Stimulated activated CD4-positive, alpha-beta T cell treated with anti-CD3 and anti-CD28 coated beads, Interleukin-4, amount 100 ng/mL, for 1 hour (primary cell): ENCODE results near the gene CDH13.

Experiments used
- DNase-seq: peaks from one replicate; pipeline ENCODE4 v3.0.0-alpha.2; 2020

Gene CDH13

DNA sequence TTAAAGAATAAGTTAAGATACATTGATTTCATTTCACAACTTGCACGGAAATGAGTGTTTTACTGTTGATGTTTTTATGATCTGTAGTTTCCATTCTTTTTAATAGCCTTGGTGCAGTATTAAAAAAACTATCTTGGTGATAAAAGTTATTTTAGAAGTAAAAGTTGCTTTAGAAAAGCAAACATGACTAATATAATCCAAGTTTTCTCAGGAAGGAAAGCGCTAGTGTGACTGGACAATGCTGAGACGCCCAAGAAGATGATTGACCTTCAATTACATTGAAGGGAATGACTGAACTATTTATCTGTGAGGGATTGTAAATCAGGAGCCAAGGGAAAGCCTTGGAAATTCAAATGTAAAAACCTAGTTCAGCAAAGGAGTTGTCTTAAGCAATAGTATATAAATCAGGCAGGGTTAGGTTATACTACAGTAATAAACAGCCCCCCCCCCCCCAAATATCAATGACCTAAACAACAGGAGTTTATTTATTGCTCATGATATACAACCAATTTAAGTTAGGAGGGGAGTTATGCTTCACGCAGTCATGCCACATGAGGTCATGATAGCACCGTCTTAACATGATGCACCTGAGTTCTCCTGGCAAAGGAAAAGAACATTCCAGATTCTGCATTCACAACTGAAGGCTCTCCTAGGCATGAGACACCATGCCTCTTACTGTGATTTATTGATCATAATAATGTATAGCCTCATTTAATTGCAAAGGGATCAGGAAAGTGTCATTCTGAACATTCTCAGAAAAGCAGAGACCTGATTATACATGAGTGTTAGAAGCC is 443.8 kb downstream of the CDH13 start:
- no peak for DNase-seq

DNA sequence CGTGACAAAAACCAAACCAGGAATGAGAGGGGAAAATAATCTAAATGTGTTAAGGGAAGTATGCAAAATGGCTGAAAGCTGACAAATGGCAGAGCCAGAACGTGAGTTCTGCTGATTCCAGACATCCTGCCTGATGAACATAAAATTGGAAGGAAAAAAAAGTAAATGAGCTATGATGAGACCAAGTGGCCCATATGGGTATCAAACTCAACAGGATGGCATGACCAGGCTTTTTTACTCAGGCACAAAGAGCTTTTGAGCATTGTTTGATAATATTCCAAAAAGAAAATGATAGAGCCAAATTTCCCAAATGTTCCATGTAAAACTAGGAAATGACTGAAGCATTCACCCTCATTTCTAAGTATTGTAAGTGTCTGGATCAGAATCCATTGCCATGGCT is 449.2 kb downstream of the CDH13 start:
- DNase-seq = no peak

DNA sequence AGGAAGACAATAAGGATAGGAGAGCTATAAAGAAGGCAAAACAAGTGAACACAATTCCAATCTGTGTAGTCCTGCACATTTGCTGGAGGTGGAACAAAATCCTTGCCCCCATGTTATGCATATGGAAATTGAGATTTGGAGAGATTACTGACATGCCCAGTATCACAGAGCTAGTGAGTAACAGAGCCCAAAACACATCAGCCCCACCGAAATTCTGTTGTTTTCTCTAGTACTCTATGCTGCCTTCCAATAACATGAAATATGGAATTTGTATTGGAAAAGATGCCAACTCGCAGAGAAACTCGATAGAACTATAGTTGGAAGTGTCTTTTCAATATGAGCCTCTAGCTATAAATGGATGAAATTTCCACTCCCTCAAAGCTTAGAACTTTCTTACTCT is 456.6 kb downstream of the CDH13 start:
- no peak for DNase-seq

DNA sequence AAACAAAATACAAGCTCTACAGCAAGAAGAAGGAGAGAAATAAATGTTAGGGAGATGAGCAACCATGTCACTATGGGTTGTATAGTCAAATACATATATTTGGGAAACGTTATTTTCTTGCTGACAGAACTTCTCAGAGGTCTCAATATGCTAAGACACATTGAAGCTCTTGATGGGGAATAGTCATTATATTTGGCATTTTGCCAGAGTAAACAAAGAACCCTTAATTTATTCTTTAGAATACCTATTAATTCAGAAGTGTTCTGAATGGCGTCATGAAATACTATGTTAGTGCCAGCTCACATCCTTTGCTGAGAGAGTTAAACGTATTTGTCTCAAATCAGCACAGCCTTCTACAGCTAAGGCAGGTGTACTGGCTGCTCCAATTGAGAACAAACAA is 458.9 kb downstream of the CDH13 start:
- no peak for DNase-seq

DNA sequence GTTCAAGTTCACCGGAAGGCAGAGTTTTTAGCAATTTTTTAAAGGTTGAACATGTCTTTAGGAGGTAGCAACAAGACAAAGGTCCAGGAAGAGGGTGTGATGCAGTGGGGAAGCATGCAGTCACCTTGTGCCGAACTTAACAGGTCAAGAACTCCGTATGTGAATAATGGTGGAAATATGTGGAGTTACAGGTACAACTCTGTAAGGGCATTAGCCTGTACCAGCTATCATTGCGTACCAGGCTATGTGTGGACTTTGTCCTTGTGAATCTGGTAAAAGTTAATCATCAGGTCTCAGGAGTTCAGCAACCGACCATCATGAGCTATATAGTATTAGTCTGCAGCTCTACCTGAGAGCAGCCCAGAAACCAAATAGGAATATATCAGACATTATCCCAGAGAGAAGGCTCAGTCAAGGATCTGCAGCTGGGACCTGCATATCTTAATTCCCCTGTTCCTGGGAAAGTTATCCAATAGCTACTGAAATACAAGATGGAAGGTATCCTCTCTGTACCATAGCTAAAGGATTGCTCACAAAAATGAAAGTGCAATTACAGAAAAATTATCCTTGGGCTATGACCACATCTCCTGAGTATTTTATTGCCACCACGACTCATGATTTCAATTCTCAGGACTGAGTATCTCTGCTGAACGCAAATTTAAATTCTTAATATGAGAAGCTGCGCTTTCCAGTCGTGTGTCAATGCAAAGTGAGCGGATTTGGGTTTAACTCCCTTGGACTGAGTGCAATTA is 469.3 kb downstream of the CDH13 start:
- DNase-seq = no peak

DNA sequence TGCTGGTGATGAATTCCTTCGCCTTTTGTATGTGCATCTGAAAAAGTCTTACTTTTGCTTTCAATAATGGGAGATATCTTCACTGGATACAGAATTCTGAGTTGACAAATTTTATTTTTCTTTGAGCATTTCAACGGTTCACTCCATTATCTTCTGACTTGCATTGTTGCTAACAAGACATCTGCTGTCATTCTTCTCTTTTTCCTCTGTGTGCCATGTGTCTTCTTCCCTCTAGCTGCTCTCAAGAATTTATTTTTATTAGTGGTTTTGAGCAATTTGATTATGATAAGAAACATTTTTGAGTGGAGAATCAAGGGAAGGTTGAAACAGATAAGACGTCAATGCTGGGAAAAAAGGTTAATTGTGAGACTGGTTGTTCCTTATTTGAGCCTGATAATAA is 471.8 kb downstream of the CDH13 start:
- DNase-seq = no peak

DNA sequence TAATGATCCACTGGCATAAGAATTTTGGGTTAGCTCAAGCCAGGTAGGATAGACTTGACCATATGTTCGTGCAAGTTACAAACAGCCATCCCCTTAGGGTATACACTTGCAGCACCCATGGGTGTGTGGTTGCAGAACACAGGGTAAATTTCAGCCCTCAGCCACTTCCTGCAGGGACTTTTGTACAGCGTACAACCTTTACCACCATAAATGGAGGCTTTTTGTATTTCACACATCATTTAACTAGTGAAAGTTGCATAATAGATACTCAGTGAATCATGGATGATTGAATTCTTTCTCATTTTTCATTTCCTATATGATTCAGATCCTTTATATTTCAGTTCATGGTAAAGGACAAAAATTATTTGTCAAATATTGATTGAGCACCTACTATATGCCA is 473.9 kb downstream of the CDH13 start:
- no peak for DNase-seq

DNA sequence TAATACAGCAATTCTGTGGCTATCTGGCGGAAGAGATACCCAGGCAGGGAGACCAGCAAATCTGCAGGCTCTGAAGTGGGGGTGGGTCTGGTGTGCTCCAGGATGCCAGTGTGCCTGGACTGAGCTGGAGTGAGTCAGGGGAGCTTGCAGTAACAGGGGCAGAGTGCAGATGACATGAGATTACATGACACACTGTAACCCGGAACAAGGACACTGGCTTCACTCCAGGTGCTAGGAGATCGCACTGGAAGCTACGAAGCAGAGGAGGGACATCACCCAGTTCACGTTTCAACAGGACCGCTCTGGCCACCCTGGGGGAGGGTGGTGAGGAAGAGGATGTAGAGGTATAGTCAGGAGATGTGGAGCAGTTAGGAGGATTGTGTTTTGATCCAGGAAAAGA is 475.6 kb downstream of the CDH13 start:
- no peak for DNase-seq

DNA sequence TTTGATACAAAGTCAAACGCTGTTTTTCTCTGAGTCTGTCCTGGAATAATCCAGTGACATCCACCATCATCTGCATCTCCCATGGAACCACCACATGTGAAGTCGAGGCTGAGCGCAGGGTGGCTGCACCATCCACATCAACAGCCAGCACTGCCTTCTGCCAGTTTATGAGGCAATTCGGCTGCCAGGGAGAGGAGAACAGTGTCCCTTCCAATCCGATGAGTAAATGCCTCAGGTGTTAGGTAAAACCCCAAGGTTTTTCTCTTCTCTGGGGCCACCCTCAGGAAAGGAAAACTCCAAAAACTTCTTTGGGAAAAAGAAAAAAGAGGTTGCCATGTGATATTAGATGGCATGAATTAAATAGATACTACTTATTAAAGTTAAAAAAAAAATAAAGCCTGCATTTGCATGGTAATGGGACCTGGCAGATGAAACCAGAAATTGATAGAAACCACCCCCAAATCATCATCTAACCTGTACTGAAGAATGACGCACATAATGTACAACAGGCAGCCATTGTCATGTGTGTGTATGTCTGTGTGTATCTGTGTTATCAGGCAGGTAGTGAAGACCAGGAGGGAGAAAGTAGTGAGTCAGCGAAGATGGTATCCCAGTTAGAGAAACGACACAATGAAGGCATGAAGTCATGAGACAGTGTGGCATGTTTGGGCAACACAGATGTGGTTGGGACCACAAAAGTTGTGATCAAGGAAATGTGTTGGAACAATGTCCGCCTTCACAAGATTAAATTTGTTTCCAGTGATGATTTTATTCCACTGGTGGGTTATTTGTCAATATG is 478.7 kb downstream of the CDH13 start:
- DNase-seq = no peak

DNA sequence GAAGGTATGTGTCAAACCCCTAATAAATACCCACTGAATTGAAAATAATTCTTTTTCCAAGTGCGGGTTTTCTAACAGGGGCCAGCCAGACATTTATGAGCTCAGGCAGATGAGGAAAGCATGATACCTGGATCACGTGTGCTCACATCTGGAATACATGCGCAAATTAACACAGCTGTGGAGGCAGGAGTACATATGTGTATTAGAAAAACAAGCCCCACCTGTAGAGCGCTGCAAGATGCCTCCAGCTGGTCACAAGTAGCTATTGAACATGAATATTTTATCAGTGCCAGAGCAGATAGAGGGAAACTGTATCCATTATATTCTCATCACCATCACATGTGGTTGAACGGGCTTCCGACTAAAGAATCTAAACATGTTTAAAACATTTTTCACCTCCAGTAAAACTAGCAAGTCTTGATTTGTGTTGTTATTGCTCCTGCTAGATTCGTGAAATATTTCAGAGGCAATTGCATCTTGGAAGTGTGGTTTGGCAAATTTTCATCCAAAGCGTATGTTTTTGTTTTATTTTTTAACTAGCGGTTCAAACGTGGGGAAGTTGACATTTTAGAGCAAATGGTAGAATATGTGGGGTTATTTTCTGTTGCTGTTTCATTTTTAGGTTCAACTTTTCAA is 482.8 kb downstream of the CDH13 start:
- no peak for DNase-seq

DNA sequence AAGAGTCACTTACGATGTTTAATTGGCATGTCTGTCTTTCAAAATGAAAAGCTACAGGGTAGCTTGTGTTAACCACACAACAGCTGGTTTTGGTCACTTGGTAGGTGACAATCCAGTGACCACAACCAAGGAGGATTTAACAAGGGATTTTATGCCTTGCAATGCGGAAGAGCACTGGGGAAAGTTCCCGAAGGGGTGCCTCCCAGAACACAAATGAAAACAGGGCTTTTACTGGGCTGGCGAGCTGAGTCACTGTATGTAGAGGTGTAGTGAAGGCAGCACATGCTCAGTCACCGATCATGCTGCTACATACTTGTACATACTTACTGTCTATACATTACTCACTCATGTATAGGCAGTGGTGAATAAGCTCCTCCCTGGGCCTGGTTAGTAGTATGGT is 483.5 kb downstream of the CDH13 start:
- no peak for DNase-seq

DNA sequence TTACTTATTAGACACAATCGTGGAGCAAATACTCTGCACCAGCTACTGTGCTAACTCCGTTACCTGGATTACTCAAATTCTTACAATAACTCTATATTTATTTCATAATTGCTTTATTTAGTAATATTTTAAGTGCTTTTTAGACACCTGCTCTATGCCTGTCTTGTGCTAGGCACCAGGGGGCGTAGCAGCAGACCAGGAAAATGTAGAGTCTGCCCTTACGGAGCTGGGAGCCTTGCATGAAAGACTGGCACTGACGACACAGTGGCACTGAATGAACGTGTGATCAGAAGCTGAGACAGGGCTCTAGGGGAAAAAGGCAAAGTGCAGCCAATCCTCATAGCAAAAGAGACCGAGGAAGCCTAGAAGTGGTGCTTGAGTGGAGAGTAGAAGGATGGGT is 486.5 kb downstream of the CDH13 start:
- DNase-seq = no peak

DNA sequence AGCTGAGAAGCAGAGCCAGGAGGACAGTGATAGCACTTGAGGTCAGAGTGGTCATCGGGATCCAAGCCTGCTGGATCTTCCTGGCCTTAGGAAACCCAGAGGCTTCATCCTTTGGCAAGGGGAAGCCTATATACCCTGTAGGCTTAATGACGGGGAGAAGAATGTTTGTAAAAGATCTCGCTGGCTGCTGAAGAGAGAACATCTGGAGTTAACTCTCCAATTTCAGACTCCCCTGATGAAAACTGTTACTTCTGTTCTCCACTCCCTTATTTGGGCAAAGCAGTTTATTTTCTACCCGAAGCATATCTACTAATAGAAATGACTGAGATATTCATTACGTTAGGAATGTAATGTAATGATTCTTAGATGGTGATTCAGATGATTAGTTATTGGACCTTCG is 487.0 kb downstream of the CDH13 start:
- DNase-seq = no peak

DNA sequence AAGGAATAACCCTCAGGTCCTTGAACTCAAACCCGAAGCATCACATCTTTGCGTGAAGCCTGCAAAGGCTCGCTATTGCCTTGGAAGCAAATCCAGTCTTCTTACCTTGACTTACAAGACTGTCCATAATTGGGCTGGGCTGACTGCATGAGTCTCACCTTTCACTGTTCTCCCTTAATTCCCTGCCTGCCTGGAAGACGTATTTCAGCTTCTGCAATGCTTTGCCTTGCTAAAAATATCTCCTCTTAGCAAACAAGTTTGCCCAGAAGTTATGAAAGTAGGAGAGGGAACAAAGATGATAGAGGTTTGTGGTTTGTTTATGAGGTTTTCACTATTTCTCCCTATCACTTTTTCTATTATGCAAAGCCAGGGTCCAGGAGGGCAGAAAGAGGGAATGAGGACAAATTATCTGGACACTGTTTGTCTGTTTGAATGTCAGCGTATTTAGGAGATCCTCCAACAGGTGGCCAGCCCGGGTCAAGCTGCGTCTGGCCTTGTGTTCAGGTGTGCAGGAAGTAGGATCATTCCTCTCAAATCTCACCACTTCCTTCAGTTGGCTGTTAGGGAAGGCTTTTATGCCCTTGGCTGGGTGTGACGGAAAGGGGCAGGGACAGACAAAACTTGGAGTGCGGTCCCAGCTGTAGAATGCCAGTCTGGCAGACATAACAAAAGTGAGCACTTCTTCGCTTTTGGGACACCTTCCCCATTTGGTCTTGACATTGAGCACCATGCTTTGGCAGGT is 488.9 kb downstream of the CDH13 start:
- DNase-seq = no peak

DNA sequence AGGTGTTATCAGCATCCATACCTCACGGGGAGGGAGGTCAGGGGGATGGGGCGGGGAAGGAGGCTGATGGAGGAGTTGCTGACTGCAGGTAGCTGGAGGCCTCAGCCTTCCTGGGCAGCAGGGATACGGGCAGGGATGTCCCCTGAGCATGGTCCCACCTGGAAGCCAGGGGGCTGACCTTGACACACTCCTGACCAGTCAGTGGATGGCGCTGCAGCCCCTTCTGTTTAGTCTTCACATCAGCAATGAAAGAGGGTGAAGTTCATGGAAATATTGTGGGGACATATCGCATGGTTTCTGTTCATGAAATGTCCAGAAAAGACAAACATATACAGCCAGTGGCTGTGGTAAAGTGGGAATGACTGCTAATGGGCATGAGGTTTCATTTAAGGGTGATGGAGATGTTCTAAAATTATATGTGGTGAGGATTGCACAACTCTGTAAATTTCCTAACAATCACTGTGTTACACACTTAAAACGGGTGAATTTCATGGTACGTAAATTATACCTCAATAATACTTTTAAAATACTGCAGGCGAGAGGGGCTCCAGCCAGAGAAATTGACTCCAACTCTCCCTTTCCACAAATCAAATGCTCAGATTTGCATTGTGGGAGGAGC is 489.6 kb downstream of the CDH13 start:
- no peak for DNase-seq

DNA sequence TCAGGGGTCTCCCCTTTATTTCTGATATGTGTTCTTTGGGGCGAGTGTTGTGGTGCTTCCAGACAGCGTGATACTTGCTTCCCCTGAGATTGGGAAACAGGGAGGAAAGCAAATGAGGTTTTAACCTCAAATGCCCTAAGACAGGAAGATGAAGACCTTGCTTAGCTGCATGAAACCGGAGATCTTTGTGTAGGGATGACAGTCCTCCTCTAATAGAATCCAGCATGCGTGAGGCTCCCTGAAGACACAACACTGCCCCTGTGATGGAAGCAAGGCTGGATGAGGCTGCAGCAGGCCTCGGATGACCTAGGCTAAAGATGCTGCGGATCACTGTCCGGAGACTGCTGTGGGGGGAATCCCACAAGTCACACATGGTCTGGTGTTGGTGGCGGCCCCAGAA is 491.0 kb downstream of the CDH13 start:
- DNase-seq = no peak

DNA sequence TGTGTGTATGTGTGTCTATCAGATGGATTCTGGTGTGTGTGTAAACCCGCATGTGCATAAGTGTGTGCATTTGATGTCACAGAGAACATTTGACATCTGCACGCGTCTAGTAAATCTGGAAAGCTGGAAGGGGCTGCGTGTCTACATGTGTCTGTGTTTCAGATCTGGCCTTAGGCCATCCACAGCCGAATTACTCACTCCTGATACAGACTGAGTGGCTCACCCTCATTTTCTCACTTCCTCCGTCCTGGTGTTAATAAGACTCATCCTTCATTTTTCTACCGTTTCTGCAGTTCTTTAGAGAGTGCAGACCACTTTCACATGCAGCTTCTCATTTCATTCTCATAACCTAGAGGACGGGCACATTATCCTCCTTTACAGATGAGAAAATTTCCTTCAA is 491.6 kb downstream of the CDH13 start:
- DNase-seq = no peak

DNA sequence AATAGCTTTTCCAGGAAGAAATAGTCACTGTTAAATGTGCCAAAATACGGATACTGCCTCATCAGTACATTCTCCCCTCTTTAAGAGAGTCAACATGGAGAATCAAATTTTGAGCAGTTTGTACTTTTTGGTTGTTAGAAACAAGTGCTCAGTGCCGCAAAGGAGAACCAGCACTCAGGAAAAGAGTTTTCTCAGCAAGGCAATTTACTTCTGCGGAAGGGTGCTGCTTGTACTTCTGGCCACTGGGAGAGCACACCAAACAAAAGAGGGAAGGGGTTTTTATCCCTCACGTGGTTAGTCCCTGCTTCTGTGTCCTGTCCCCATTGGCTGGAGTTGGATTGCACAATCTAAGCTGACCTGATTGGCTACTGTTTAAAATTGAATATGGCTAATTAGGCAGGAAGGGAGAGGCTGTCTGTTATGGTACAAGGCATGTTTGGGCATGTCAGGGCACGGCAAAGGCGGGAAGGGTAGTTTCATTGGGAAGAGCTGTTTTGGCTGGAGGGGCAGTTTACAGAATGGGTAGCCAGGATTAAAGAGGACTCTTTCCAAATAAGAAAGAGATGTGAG is 499.3 kb downstream of the CDH13 start:
- no peak for DNase-seq

DNA sequence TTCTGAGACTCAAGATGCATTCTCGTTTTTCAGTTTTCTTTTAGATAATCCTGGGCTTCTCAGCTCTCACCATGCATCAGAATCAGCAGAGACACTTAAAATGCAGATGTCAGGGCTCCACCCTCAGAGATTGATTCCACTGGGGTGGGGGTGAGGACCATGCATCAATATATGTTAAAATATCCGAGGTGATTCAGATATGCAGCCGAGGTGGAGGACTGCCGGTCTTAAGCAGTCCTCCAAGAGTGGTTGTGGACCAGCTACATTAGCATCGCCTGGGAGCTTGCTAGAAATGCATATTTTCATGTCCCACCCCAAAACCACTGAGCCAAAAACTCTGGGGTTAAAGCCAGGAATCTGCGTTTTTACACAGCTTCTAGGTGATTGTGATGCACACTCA is 501.3 kb downstream of the CDH13 start:
- no peak for DNase-seq

DNA sequence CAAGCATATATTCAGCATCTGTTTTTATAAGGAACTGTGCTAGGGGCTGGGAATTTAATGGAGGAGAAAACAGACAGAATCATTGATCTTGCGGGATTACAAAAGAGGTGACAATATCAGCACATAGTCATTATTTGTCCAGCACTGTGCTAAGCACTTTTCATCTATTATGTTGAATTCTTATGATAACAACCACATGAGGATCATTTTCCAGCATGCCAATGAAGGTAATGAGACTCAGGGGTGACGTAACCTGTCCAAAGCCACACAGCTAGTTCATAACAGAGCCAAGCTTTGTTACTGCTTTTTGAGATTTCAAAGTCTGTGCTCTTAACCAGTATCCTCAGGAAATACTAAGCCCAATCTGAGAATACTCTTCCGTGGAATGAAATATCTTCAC is 503.3 kb downstream of the CDH13 start:
- no peak for DNase-seq

DNA sequence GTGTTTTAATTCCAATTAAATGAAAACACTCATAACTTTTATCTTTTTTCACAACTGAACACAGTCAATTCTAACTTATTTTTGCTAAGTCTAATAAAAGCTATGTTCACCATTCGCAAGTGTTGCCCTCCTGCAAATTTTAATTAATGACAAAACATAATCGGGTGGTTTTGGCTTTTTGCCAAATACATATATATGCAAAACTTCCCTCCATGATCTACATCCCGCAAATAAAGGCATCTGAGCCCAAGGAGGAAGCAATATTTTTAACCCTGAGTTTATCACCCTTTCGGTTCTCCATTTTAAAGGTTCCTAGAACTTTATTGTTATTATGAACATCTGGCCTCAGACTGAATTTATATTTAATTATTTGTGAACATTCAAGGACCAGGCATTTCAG is 507.9 kb downstream of the CDH13 start:
- DNase-seq = no peak

DNA sequence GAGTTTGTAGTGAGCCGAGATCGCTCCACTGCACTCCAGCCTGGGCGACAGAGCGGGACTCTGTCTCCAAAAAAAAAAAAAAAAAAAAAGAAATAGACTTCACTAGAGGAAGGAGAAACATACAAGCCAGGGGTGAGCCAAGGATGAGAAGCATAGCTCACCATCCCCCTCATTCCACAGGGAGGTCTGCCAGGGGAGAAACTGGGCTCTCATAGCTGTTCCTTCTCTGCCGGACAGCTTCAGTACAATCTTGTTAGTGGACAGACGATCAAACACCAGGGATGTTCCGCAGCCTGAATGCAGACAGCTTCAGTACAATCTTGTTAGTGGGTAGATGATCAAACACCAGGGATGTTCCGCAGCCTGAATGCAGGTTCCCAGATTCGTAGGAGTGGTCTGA is 509.6 kb downstream of the CDH13 start:
- no peak for DNase-seq
